ENCODE results near the gene COPG2.

The COPG2 gene

GRCh38 chr7:130461272-130461671 lies 207.3 kb downstream of the COPG2 start:
- DNase-seq, result no peak

DNA sequence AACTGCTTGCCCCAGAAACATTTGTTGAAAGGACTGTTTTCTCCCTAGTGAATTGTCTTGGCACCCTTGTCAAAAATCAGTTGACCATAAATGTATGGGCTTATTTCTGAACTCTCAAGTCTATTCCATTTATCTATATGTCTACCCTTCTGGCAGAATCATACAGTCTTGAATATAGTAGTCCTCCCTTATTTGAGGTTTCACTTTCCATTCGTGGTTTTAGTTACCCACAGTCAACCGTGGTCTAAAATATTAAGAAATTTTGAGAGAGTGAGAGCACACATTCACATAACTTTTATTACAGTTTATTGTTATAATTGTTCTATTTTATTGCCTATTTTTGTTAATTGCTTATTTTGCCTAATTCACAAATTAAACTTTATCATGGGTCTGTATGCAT lies 210.3 kb downstream of the COPG2 start:
- DNase-seq, result no peak

Measured in NCI-H2107 (cell line).